ENCODE measurements around the gene KIAA1549. TPM values are rescaled to one million over a fixed set of nuclear protein-coding genes. Genes with fewer than 3 reads are reported as not detected.
"Not testable (repeated sequence)": the region's sequence is repeated elsewhere in the genome, so short reads cannot be mapped to it uniquely, and the experiment has no call there.

Gene KIAA1549
- total RNA-seq, result 5.7 TPM
- long read RNA-seq, partial matches to known transcripts, result 2 of 4 reads
- long read RNA-seq, other reads (novel, unspliced or antisense), result 2 of 4 reads

- intact Hi-C loops (cut with DNase I), result no loop called here
- peaks cover 3% of the 10 kb centered on the region for H3K27me3 ChIP-seq
- H3K9me3 ChIP-seq, result no peaks in the 10 kb centered on the region
- peaks cover 9% of the 10 kb centered on the region for H3K4me1 ChIP-seq
- DNase-seq, result peak; percentile 86
- no peaks in the 10 kb centered on the region for H3K36me3 ChIP-seq
- TF ChIP-seq CTCF (IDR thresholded peaks at IDR 0.05), result no peak
- peak; percentile 96 for ATAC-seq
- H3K27ac ChIP-seq, result no peak within 1 kb of the TSS
- H3K4me3 ChIP-seq, result peak within 1 kb of the TSS; percentile 63
These were observed at the start of gene KIAA1549 for GRCh38 chr7:138981332-138982203. TSS of gene KIAA1549 (minus strand) at chr7:138981389. CDS start at chr7:138981269, 120 bp downstream.

- Histone ChIP-seq H3K27ac (no peak overlapping the region), H3K9me3 (no peaks in the 10 kb centered on the region), H3K4me1 (no peaks in the 10 kb centered on the region), H3K27me3 (no peaks in the 10 kb centered on the region), H3K4me3 (no peak overlapping the region), H3K36me3 (peaks cover 10% of the 10 kb centered on the region)
- ATAC-seq, result no peak
- intact Hi-C loops (cut with DNase I), result loop anchor here (10.0 kb wide), 1 partner anchor 45 kb away; no protein-coding TSS in a partner anchor
- DNase-seq, result no peak
- no peak for TF ChIP-seq CTCF (IDR thresholded peaks at IDR 0.05)
These were observed 48.2 kb upstream of the KIAA1549 start for GRCh38 chr7:139029353-139029752.

- no peaks in the 10 kb centered on the region for H3K4me1 ChIP-seq
- intact Hi-C loops (cut with DNase I), result loop anchor here (10.0 kb wide), 1 partner anchor 48 kb away; no protein-coding TSS in a partner anchor
- no peak overlapping the region for H3K27ac ChIP-seq
- H3K4me3 ChIP-seq, result no peak overlapping the region
- no peaks in the 10 kb centered on the region for H3K27me3 ChIP-seq
- no peak for DNase-seq
- H3K9me3 ChIP-seq, result no peaks in the 10 kb centered on the region
- no peak for ATAC-seq
- TF ChIP-seq CTCF (IDR thresholded peaks at IDR 0.05), result no peak
- peaks cover 10% of the 10 kb centered on the region for H3K36me3 ChIP-seq
These were observed 45.4 kb upstream of the KIAA1549 start for GRCh38 chr7:139026551-139026950.

- ATAC-seq, DNase-seq, H3K4me1 ChIP-seq, H3K27me3 ChIP-seq, H3K4me3 ChIP-seq, H3K9me3 ChIP-seq, H3K27ac ChIP-seq: not testable (repeated sequence)
- H3K36me3 ChIP-seq, result peaks cover 10% of the 10 kb centered on the region
- intact Hi-C loops (cut with DNase I), result loop anchor here (10.0 kb wide), 1 partner anchor 49 kb away; no protein-coding TSS in a partner anchor
These were observed 44.7 kb upstream of the KIAA1549 start for GRCh38 chr7:139025861-139026260.

- Histone ChIP-seq H3K4me1 (no peaks in the 10 kb centered on the region), H3K36me3 (peaks cover 4% of the 10 kb centered on the region), H3K27me3 (no peaks in the 10 kb centered on the region), H3K9me3 (no peaks in the 10 kb centered on the region), H3K27ac (no peak overlapping the region), H3K4me3 (no peak overlapping the region)
- DNase-seq (no peak), ATAC-seq (no peak)
- intact Hi-C loops (cut with DNase I), result loop anchor here (10.0 kb wide), 1 partner anchor 52 kb away; no protein-coding TSS in a partner anchor
- no peak for TF ChIP-seq CTCF (IDR thresholded peaks at IDR 0.05)
These were observed 41.9 kb upstream of the KIAA1549 start for GRCh38 chr7:139023076-139023475.

GRCh38 chr7:139022286-139022685 lies 41.1 kb upstream of the KIAA1549 start:
- DNase-seq (no peak), ATAC-seq (no peak)
- H3K9me3 ChIP-seq, result no peaks in the 10 kb centered on the region
- H3K27me3 ChIP-seq, result no peaks in the 10 kb centered on the region
- peaks cover 4% of the 10 kb centered on the region for H3K36me3 ChIP-seq
- TF ChIP-seq CTCF (IDR thresholded peaks at IDR 0.05), result no peak
- H3K4me1 ChIP-seq, result no peaks in the 10 kb centered on the region
- no peak overlapping the region for H3K27ac ChIP-seq
- intact Hi-C loops (cut with DNase I), result loop anchor here (10.0 kb wide), 1 partner anchor 53 kb away; no protein-coding TSS in a partner anchor
- no peak overlapping the region for H3K4me3 ChIP-seq

All from upper lobe of right lung (tissue), 1 donor.